HepG2 (cell line): ENCODE measurements around the gene LAMB4. TPM values are rescaled to one million over a fixed set of nuclear protein-coding genes. Genes with fewer than 3 reads are reported as not detected.
A peak's percentile ranks its signal among the peaks of the same experiment; 100 is the strongest.

Experiments used
- AGO1 ChIP-seq: fragments of 200-400 bp; formaldehyde crosslinking; IDR thresholded peaks from 2 replicates; pipeline ENCODE4 v1.6.1; 2017; ENCODE audit warnings: mild to moderate bottlenecking, low read depth, low read length, moderate library complexity; ENCODE audit not compliant: poor library complexity, severe bottlenecking
- DPF2 ChIP-seq: sonication (generic); formaldehyde crosslinking; IDR thresholded peaks from 2 replicates; pipeline ENCODE4 v1.4.0; 2020; ENCODE audit warnings: mild to moderate bottlenecking, low read depth, missing genetic modification reagents, borderline replicate concordance
- IRF2 ChIP-seq: IDR thresholded peaks from 2 replicates; pipeline ENCODE4 v1.6.1; 2018; ENCODE audit warnings: missing genetic modification reagents, missing compliant biosample characterization
- KDM4B ChIP-seq: sonication (generic); formaldehyde crosslinking; IDR thresholded peaks from 2 replicates; pipeline ENCODE4 v1.4.0; 2020; ENCODE audit warnings: missing genetic modification reagents
- NCOA2 ChIP-seq: sonication (generic); formaldehyde crosslinking; IDR thresholded peaks from 2 replicates; pipeline ENCODE4 v1.8.0; 2022; ENCODE audit warnings: inconsistent platforms
- PHF21A ChIP-seq: sonication (generic); formaldehyde crosslinking; IDR thresholded peaks from 2 replicates; pipeline ENCODE4 v1.5.0; 2020; ENCODE audit warnings: mild to moderate bottlenecking, missing genetic modification reagents
- SAP130 ChIP-seq: IDR thresholded peaks from 2 replicates; pipeline ENCODE4 v1.6.1; 2016; ENCODE audit warnings: low read depth
- ZFYVE20 ChIP-seq: sonication (generic); formaldehyde crosslinking; IDR thresholded peaks from 2 replicates; pipeline ENCODE4 v1.8.0; 2023; ENCODE audit warnings: low read depth, mild to moderate bottlenecking, moderate library complexity, missing genetic modification reagents, borderline replicate concordance
- ZMYM4 ChIP-seq: sonication (generic); formaldehyde crosslinking; IDR thresholded peaks from 2 replicates; pipeline ENCODE4 v1.8.1; 2023; ENCODE audit warnings: mild to moderate bottlenecking, missing genetic modification reagents
- ZNF431 ChIP-seq: sonication (generic); formaldehyde crosslinking; IDR thresholded peaks from 2 replicates; pipeline ENCODE4 v1.9.0; 2022; ENCODE audit warnings: missing genetic modification reagents, low read depth, mild to moderate bottlenecking, borderline replicate concordance
- ZNF747 ChIP-seq: sonication (generic); formaldehyde crosslinking; IDR thresholded peaks from 2 replicates; pipeline ENCODE4 v1.8.1; 2023; ENCODE audit warnings: missing genetic modification reagents, mild to moderate bottlenecking, borderline replicate concordance
- polyA plus RNA-seq, 8 experiments: library from polyadenylated mRNA; depleted of rRNA in 3 of 8; stranded (reverse) in 7 of 8; unstranded in 1 of 8; fragments of >200 nt; fragmentation: Illumina TruSeq in 4 of 8; extraction: Trizol in 4 of 8; gene quantifications; 2 replicates each; pipeline versions ENCODE4 v1.2.1 to v1.2.3, GENCODE V29; 2011 to 2016; ENCODE audit warnings: low read depth in 4 of 8, missing spikeins in 1 of 8, mixed read lengths in 1 of 8; ENCODE audit not compliant: insufficient read depth in 1 of 8
- total RNA-seq, 5 experiments: library from RNA; depleted of rRNA; stranded (reverse); fragments of >200 nt; fragmentation: Illumina TruSeq; extraction: Trizol; gene quantifications; 2 replicates each; pipeline ENCODE4 v1.2.3, GENCODE V29; 2016; ENCODE audit warnings: low read depth in 1 of 5
- TF ChIP-seq, protein P1 (sequence below): sonication (generic); formaldehyde crosslinking; IDR thresholded peaks from 2 replicates; pipeline ENCODE4; 2020; ENCODE audit warnings: missing genetic modification reagents, mild to moderate bottlenecking, borderline replicate concordance
- TF ChIP-seq, protein P2 (sequence below): sonication (generic); formaldehyde crosslinking; IDR thresholded peaks from 2 replicates; pipeline ENCODE4 v1.5.0; 2020; ENCODE audit warnings: missing genetic modification reagents
- TF ChIP-seq, protein P3 (sequence below): sonication (generic); formaldehyde crosslinking; IDR thresholded peaks from 2 replicates; pipeline ENCODE4 v1.4.0; 2020; ENCODE audit warnings: missing genetic modification reagents
- TF ChIP-seq, protein P4 (sequence below): sonication (generic); formaldehyde crosslinking; IDR thresholded peaks from 2 replicates; pipeline ENCODE4 v1.8.0; 2022; ENCODE audit warnings: missing genetic modification reagents, mild to moderate bottlenecking, moderate library complexity, borderline replicate concordance
- TF ChIP-seq, protein P5 (sequence below): sonication (generic); formaldehyde crosslinking; IDR thresholded peaks from 2 replicates; pipeline ENCODE4 v1.5.1; 2020; ENCODE audit warnings: mild to moderate bottlenecking, moderate library complexity, missing genetic modification reagents

LAMB4 gene
- total and polyA plus RNA-seq, 2 of the 13 experiments (the other 11 are each of a cell fraction or from before 2014, with no cell fraction given) = 0.05 TPM; not detected in 1

DNA sequence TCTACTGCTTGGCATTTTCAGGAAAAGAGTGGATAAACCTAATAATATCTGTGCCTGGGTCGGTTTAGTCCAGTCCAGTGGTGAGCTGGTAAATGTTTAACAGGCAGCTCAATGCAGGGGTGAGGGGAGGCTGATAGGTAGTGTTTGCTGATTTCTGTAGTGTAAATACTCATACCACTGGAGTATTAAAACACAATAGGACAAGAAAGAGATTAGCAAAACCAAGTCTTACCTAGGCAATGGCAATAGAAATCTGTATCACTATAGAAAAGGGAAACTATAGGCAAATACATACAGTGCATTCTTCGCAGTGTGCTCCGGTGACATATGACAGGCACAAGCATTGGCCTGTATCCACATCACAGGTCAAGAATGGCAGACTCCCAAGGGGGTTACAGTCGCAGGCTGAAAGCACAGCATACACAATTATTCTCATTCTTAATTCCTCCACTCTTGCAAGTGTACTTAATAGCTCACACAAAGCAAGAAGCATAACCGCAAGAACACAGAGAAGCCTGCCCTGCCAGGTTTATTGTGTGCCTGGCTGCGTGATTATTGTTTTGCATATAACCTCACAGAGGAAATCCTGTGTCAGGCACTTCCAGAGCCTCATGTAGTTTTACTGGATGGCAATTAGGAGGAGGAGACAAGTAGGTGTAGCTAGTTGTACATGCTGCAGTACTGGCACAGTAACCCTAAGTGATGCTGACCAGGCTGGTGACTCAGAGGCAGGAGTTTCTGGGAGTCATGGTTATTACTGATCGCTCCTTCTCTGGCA is 35.0 kb downstream of the LAMB4 start (continued):
- TF ChIP-seq, protein P1, sequence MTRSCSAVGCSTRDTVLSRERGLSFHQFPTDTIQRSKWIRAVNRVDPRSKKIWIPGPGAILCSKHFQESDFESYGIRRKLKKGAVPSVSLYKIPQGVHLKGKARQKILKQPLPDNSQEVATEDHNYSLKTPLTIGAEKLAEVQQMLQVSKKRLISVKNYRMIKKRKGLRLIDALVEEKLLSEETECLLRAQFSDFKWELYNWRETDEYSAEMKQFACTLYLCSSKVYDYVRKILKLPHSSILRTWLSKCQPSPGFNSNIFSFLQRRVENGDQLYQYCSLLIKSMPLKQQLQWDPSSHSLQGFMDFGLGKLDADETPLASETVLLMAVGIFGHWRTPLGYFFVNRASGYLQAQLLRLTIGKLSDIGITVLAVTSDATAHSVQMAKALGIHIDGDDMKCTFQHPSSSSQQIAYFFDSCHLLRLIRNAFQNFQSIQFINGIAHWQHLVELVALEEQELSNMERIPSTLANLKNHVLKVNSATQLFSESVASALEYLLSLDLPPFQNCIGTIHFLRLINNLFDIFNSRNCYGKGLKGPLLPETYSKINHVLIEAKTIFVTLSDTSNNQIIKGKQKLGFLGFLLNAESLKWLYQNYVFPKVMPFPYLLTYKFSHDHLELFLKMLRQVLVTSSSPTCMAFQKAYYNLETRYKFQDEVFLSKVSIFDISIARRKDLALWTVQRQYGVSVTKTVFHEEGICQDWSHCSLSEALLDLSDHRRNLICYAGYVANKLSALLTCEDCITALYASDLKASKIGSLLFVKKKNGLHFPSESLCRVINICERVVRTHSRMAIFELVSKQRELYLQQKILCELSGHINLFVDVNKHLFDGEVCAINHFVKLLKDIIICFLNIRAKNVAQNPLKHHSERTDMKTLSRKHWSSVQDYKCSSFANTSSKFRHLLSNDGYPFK (CRISPR knock-in tag) = no peak
- TF ChIP-seq, protein P2, sequence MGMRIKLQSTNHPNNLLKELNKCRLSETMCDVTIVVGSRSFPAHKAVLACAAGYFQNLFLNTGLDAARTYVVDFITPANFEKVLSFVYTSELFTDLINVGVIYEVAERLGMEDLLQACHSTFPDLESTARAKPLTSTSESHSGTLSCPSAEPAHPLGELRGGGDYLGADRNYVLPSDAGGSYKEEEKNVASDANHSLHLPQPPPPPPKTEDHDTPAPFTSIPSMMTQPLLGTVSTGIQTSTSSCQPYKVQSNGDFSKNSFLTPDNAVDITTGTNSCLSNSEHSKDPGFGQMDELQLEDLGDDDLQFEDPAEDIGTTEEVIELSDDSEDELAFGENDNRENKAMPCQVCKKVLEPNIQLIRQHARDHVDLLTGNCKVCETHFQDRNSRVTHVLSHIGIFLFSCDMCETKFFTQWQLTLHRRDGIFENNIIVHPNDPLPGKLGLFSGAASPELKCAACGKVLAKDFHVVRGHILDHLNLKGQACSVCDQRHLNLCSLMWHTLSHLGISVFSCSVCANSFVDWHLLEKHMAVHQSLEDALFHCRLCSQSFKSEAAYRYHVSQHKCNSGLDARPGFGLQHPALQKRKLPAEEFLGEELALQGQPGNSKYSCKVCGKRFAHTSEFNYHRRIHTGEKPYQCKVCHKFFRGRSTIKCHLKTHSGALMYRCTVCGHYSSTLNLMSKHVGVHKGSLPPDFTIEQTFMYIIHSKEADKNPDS (CRISPR knock-in tag) = peak; percentile 99
- TF ChIP-seq ZNF431 (CRISPR knock-in tag) (no peak), IRF2 (CRISPR knock-in tag) (no peak), ZMYM4 (CRISPR knock-in tag) (peak; percentile 30; the same call in 1 of the 2 replicates), DPF2 (CRISPR knock-in tag) (no peak), ZFYVE20 (no peak), ZNF747 (CRISPR knock-in tag) (peak; percentile 36; the same call in 1 of the 2 replicates), AGO1 (no peak), SAP130 (CRISPR knock-in tag) (peak; percentile 37), NCOA2 (peak; percentile 35; the same call in 1 of the 2 replicates), PHF21A (CRISPR knock-in tag) (peak; percentile 47; the same call in 1 of the 2 replicates), KDM4B (CRISPR knock-in tag) (no peak)
- TF ChIP-seq, protein P3, sequence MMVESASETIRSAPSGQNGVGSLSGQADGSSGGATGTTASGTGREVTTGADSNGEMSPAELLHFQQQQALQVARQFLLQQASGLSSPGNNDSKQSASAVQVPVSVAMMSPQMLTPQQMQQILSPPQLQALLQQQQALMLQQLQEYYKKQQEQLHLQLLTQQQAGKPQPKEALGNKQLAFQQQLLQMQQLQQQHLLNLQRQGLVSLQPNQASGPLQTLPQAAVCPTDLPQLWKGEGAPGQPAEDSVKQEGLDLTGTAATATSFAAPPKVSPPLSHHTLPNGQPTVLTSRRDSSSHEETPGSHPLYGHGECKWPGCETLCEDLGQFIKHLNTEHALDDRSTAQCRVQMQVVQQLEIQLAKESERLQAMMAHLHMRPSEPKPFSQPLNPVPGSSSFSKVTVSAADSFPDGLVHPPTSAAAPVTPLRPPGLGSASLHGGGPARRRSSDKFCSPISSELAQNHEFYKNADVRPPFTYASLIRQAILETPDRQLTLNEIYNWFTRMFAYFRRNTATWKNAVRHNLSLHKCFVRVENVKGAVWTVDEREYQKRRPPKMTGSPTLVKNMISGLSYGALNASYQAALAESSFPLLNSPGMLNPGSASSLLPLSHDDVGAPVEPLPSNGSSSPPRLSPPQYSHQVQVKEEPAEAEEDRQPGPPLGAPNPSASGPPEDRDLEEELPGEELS = peak; percentile 71
- TF ChIP-seq, protein P4, sequence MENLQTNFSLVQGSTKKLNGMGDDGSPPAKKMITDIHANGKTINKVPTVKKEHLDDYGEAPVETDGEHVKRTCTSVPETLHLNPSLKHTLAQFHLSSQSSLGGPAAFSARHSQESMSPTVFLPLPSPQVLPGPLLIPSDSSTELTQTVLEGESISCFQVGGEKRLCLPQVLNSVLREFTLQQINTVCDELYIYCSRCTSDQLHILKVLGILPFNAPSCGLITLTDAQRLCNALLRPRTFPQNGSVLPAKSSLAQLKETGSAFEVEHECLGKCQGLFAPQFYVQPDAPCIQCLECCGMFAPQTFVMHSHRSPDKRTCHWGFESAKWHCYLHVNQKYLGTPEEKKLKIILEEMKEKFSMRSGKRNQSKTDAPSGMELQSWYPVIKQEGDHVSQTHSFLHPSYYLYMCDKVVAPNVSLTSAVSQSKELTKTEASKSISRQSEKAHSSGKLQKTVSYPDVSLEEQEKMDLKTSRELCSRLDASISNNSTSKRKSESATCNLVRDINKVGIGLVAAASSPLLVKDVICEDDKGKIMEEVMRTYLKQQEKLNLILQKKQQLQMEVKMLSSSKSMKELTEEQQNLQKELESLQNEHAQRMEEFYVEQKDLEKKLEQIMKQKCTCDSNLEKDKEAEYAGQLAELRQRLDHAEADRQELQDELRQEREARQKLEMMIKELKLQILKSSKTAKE (CRISPR knock-in tag) = 0 out of 2 replicates have a peak, but pooled peaks have one; percentile 22
- TF ChIP-seq, protein P5, sequence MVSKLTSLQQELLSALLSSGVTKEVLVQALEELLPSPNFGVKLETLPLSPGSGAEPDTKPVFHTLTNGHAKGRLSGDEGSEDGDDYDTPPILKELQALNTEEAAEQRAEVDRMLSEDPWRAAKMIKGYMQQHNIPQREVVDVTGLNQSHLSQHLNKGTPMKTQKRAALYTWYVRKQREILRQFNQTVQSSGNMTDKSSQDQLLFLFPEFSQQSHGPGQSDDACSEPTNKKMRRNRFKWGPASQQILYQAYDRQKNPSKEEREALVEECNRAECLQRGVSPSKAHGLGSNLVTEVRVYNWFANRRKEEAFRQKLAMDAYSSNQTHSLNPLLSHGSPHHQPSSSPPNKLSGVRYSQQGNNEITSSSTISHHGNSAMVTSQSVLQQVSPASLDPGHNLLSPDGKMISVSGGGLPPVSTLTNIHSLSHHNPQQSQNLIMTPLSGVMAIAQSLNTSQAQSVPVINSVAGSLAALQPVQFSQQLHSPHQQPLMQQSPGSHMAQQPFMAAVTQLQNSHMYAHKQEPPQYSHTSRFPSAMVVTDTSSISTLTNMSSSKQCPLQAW (CRISPR knock-in tag) = peak; percentile 95
